Renal cortex interstitium (tissue), 11 donors: ENCODE results near the gene CEP104. TPM values are rescaled to one million over a fixed set of nuclear protein-coding genes. Genes with fewer than 3 reads are reported as not detected.

ENCODE experiments used
- DNase-seq, 11 donors: peaks; one replicate each; pipeline ENCODE4 v3.0.0-alpha.2; 2013; ENCODE audit warnings: low read depth in 9 of 11, low spot score in 4 of 11; ENCODE audit errors: extremely low read depth in 1 of 11
- polyA plus RNA-seq, 3 donors: library from polyadenylated mRNA; unstranded; fragments of 120-200 nt; gene quantifications; one replicate each; pipeline ENCODE4 v1.2.1, GENCODE V29; 2013; ENCODE audit not compliant: insufficient read length in 3 of 3

CEP104 gene
- polyA plus RNA-seq, 3 donors = 38.0 to 50.6 (median 41.0) TPM

DNA sequence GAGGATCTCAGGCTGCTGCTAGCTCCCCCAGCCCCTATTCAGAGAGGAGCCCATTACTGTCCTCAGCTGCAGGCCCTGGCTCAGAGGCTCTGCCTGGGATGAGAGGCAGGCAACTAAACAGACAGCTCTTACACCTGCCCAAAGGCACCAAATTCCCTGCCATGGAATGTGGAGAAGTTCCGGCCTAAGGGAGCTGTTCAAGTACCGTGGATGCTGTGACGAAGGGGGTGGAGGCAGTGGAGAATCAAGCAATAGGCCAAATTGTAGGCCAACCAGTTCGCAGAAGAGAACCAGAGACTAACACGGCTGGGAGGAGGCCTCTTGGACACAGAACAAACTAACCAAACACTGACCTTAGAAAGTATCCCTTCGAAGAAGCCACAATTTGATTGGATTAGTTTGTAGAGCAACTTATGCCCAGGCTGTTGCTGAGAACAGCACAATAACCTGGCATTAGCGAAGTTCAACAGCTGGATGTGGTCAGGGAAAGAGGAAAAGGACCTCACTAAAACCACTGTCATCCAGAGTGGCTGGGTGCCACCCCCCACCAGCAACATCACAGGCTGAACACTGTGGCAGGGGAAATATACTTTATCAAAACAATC lies 39.5 kb upstream of the CEP104 start:
- DNase-seq = no peak

DNA sequence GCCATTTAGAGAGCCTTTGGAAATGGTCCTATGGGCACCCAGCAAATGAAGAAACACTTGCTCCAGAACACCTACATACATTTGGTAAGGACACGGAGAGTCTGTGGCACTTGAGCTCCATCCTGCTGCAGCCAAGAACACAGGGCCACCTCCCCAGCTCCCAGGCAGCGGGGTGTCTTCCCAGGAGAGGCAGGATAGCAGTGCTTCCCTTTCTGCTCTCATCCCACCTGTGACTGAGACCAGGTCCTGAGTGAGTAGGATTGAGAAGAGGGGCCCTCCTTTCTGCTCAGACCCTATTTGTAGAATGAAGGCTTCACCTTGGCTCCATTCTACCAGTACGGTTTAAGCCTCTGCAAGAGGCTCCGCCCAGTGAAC lies 38.9 kb upstream of the CEP104 start:
- DNase-seq = no peak

DNA sequence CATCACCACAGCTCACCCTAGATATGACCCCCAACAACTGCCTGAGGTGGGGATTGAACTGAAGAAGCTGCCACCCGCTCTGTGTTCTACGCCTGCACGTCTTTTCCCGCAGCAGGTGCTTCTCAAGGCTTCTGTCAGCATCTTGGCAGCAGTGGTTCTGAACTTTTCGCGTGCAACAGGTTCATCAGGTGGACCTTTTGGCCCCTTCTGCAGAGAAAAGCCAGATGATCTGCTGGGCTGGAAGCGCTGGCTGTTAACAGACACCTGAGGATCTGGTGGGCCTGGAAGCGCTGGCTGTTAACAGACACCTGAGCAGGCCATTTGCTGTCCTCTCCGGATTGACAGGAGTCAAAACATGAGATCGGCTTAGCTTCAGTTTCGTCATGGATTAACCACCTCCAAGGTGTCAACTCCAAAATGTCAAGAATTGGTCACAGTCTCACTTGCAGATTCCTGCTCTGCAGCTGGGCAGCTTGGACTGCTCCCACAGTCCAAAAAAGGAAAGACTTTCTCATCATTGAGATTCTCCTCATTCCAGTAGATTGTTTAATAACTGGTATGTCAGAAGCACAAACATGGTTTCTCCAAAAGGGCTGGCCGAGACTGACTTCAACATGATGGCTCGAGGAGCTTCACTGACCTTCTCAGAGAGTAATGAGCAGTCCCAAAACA lies 38.4 kb upstream of the CEP104 start:
- DNase-seq = no peak

DNA sequence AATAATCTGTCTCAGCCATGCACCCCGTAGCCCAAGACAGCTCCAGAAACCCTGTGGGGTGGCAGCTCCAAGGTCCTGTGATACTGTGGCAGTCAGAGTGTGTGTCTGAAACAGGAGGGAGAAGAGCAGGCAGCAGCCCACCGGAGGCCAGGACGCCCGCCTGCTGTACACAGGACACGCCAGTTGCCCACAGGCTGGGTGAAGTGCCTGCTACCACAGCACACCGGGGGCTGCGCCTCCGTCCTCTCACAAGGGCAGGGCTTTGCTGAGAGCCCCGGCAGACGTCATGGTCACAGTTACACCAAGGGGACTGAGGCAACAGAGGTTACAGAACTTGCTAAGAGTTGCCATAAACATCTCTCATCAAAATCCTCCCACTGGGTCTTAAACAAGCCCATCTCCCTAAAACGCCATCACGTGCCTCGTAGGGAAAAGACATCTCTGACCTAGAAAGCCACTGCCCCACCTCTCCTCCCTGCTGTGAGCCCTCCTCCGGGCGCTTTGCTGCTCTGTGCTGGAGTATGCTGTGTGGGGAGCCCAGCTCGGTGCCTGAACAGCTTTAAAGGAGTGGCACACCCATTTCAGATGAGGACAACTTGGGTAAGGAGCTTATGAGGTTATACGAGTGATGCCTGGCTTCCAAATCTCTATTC lies 37.7 kb upstream of the CEP104 start:
- no peak for DNase-seq

DNA sequence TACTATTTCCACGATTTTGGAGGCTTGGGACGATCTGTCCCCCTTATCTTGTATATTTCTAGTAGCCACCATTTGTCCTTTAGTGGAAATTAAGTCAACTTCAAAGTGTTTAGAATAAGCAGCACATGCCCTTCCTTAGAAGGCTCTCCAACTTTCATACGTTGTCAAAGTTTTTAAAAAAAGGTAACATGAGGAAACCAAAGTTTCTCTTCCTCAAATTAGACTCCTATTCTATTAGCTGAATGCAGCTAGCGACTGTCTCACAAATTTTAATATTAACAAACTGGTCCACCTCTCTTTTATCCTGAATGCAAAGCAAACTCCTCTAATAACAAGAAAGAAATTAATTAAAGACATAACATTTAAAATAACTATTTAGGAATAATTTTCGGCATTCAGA lies 36.2 kb upstream of the CEP104 start:
- DNase-seq = no peak

DNA sequence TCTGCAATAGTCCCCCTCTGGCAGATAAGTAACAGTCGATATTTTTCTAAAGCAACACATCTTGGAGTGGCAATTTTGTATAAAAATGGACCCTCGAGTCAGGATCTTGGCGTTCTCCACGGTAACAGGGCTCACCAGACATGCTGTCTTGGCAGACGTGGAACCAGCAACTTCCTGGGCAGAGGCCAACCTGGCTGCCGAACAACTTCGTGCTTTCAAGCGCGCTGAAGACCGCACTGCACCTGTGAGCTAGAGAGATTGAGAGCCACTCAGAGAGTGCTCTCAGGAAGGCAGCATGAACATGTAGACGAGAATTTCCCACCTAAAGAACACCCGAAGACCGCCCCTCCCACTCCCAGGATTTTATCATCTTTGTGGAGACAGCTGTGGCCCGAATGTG lies 35.7 kb upstream of the CEP104 start:
- DNase-seq = no peak

DNA sequence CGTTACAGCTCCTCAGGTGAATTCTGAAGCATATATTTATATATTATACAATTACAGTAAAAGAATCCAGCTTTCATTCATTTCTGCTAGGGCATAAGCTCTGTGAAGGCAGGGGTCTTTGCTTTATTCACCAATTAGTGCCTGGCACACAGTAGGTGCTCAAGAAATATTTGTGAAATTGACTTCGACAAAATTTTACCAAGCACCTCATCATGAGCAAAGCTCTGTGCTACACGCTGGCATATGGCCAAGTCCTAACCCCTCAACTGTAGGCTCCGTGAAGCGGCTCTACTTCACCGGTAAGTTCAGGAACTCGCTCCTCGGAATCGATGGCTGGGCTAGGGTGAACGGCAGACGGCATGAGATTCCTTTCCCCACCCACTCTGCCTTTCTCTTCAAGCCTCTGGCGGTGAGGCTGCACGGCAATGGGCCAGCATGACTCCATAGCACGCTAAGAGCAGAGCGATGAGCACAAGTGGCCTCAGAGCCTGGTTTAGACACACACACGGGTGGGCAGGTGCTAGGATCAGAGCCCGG lies 34.4 kb upstream of the CEP104 start:
- DNase-seq = no peak

DNA sequence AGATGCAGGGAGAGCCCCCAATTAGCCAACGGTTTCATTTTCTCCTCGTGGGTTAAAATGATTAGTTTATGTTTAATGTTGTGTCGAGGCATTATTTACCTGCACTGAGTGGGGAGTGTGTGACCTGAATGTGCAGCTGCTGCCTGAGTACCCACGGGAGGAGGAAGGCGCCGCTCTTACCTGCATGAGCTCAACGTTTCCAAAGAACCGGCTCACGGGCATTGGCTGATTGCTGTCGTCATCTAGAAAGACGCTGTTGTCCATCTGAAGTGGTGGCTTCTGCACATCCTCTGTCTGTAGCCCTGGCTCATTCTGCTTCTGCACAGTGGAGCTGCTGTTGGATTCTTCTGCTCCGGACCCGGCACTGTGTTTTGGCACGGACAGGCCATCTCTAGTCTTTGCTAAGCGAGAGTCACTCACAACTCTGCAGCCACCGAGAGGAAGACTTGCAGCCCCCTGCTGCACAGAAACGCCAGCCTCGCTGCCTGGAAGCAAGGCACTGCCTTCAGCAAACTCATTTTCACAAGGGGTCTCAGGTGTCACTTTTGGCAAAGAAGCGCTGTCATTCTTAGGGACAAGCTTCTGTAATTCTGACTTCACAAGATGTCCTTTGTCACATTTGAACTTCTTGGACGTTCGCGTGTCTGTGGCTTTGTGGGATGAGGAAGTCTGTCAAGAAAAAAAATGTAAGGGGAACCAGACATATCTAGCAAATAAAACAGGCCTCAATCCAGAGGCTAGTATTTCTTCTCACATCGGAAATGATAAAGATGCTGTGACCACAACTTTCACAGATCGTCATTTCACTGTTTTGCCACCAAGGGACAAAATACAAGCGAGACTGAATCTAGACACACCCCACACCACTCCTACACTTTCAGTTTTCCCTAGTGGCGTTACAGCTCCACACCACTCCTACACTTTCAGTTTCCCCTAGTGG lies 33.6 kb upstream of the CEP104 start:
- DNase-seq = no peak

DNA sequence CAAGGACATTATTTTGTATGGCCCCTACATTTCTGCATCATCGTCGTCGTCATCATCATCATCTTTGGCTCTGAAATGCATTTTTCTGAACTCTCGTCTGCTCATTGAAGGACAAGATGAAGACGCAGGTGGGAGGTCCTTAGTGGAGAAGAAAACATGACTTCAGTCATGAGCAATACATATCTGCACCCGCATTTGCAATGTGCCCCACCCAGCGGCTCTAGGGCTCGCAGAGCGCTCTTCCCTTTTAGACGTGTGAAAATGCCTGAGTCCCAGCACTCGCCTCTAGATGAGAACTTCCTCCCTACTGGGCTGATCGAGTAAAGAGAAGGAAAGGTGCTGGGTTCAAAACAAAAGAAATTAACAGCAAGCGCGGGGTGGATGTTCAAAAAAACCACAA lies 32.9 kb upstream of the CEP104 start:
- no peak for DNase-seq

DNA sequence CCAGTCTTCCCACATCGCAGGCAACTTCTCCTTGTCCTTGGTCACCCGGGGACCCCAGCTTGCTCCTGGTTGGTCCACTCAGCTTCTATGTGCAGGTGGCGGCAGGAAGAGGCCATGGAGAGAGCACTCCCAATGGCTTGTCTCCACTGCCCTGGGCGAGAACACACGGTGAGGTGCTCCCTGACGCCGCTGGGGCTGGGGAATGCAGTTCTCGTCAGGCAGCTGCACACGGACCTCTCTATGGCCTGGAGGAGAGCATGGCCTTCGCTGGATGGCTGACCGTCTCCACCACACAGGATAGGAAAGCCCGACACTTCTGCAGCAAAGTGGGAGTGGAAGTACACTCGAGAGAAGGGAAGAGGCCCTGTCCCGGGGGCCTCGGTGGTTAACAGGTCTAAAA lies 31.3 kb upstream of the CEP104 start:
- DNase-seq = no peak

DNA sequence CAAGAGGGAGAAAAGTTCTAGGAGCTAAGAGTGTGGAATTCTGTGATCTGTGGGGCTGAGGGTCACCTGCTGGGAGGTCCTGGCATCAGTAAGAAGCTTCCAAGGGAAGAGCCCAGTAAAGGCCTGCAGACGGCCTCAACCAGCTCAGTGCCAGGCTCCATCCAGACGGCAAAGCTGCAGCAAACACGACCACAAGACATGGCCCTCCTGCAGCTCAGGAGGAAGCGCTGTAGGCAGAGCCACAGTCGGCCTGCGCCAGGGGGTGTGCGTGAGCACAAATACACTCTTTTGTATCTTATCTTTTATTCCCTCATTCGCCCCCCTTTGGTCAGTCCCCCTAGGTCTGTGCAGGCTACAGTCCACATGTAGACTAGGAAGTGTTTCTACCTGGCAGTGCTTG lies 29.7 kb upstream of the CEP104 start:
- no peak for DNase-seq

DNA sequence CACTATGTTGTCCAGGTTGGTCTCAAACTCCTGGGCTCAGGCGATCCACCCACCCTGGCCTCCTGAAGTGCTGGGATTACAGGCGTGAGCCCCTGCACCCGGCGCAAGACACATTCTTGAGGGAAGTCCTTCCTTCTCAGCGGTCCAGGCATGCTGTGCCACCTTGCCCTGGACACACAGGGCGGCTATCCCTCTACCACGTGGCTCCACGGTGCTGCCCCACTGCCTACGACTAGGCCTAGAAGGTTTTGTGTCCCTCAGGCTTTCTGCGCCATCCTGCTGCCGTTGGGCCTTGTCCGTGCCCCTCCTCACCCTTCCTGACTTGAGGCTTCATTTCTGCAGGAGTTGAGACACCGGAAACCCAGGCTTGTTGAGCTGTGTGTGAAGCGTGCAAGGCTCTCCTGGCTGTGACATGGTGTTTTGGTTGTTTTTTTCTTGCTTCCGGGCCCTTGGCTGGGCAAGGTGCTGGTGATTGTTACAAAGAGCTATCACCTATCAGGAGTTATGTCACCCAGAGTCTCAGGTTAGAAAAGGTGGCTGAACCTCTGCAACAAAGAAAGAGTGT lies 29.2 kb upstream of the CEP104 start:
- no peak for DNase-seq

DNA sequence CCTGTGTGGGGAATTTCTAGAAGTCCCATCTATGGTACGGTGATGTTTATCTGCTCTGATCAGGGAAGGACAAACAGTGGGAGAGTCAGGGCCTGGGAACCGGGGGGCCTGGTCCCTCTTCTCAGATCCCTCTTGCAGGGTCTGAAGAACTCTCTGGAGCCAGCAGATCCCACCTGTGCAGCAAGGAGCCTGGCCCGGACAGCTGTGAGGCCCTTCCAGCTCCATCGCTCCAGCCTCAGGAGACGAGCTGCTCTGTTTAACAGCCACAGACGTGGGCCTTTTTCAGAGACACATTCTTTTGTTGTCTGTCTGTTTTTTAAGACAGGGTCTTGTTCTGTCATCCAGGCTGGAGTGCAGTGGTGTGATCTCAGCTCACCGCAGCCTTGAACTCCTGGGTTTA lies 28.6 kb upstream of the CEP104 start:
- DNase-seq = no peak

DNA sequence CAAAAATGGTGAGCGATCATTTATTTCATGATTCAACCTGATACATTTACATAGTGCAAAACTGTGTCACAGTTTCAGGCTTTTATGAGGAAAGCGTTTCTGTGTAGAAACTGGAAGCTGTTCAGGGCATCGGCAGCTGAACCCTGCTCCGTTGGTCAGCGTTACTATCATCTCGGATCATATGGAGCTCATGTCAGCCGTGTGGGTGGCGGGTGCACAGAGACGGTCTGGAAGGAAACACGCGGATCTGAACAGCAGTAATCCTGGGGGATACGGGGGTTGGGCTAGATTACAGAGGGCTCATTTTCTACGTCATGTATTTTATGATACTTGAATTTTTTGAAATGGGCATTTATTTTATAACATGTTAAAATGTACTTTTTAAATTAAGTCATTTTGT lies 28.0 kb upstream of the CEP104 start:
- DNase-seq = no peak

DNA sequence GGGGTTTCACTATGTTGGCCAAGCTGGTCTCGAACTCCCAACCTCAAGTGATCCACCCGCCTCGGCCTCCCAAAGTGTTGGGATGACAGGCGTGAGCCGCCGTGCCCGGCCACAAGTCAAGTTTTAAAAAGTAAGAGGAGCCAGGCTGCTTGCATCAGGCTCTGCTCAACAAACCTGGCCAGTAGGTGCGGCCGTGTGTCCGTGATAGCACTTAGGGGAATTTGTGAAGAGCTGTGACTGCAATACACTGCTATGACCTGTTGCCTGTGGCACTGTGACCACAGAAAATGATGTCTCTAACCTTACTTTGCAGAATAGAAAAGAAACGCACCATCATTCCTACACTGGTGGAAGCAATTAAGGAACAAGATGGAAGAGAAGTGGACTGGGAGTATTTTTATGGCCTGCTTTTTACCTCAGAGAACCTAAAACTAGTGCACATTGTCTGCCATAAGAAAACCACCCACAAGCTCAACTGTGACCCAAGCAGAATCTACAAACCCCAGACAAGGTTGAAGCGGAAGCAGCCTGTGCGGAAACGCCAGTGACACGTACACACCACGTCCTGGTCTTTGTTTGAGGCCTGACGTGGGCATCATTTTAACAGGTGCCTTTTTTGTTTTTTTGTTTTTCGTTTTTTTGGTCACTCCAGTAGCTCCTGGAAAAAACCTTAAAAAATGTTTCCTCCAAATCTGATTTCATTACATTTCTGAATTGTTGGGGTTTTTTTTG lies 26.3 kb upstream of the CEP104 start:
- no peak for DNase-seq

DNA sequence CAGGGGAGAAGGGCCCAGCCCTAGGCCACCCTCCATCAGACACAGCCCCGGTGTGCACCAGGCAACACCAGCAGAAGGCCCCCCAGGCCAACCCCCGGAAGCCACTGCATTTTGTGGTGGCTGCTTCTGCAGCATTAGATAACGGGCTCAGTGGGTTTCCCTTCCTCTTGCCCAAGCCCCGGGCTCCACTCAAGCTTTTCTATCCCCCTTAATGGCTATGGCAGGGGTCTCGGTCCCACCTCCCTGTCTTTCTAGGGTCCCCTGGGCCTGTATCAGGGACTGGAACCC lies 24.1 kb upstream of the CEP104 start:
- DNase-seq = no peak

DNA sequence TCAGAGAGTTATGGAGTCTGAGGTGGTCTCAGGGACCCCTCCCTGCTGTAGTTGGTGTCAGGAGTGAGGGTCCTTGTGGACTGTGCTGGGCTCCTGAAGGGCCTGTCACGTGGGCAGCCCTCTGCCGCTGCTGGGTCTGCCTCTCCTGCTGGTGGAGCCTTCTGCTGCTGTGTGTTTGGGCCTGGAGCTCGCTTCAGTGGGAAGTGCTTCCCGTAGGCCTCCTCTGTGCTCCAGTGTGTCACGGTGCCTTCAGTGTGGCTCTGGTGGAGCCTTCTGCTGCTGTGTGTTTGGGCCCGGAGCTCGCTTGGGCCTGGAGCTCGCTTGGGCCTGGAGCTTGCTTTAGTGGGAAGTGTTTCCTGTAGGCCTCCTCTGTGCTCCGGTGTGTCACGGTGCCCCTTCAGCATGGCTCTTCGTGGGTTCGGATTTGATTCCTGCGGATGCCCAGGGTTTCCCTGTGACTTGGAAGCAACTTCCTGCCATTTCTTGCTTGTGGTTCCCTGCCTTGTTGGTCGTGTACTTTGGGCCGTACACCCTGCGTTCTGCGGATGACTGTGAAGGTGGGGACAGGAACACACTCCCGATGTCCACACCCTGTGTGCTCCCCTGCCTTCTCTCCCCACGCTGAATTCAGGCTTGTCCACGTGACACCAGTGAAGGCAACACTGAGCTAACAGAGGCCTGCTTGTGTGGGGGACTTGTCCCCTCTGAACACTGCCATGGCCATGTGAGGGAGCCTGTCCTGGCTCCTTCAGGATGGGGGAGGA lies 23.6 kb upstream of the CEP104 start:
- DNase-seq = no peak

DNA sequence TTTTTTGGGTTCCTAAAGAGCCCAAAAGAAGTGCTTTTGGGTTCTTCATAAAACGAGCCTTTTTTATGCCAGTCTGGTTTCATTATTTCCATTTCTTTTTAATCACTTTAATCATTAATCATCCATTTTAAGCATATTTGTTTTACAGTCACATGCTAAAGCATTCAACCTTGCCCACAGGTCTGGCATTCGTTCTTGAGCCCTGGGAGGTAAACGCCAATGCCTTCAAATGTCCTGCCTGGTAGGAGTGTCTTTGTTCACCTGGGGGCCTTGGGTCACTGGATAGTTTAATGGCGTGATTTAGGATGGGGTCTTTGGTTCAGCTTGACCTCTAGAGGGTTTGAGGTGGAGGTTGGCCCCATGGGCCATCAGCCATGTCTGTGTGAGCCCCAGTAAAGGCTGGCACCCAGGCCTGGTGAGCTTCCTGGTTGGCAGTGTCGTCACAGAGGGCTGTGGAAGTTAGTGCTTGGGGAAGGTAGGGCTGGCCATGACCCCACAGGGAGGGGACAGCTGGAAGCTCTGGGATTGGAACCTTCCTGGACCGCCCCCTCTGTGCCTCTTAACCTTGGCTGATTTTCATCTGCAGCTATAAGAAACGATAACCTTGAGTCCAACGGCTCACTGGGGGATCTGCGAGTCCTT lies 22.9 kb upstream of the CEP104 start:
- DNase-seq = no peak
